NB4 (cell line): ENCODE measurements around the gene SLC6A18.
"Not testable (repeated sequence)": the region's sequence is repeated elsewhere in the genome, so short reads cannot be mapped to it uniquely, and the experiment has no call there.

Experiments
- DNase-seq: peaks from one replicate; pipeline ENCODE4 v3.0.0; 2010; ENCODE audit warnings: low read depth
- H3K4me3 ChIP-seq: one replicate; pipeline ENCODE4 v1.5.1; 2011; ENCODE audit warnings: mild to moderate bottlenecking, low read depth, low read length, moderate library complexity
- MYC ChIP-seq: IDR thresholded peaks from 2 replicates; pipeline ENCODE4 v1.6.1; 2011; ENCODE audit warnings: low read depth, low read length
- POLR2A ChIP-seq: IDR thresholded peaks from 2 replicates; pipeline ENCODE4 v1.6.1; 2011; ENCODE audit warnings: mild to moderate bottlenecking; ENCODE audit not compliant: insufficient read length; ENCODE audit errors: extremely low read depth
- TF ChIP-seq, protein P1 (sequence below): IDR thresholded peaks from 2 replicates; pipeline ENCODE4 v1.6.1; 2011; ENCODE audit warnings: low read depth, low read length
- TF ChIP-seq, protein P2 (sequence below): IDR thresholded peaks from one replicate; pipeline ENCODE4 v1.5.1; 2012; ENCODE audit warnings: low read depth, low read length

The SLC6A18 gene

DNA sequence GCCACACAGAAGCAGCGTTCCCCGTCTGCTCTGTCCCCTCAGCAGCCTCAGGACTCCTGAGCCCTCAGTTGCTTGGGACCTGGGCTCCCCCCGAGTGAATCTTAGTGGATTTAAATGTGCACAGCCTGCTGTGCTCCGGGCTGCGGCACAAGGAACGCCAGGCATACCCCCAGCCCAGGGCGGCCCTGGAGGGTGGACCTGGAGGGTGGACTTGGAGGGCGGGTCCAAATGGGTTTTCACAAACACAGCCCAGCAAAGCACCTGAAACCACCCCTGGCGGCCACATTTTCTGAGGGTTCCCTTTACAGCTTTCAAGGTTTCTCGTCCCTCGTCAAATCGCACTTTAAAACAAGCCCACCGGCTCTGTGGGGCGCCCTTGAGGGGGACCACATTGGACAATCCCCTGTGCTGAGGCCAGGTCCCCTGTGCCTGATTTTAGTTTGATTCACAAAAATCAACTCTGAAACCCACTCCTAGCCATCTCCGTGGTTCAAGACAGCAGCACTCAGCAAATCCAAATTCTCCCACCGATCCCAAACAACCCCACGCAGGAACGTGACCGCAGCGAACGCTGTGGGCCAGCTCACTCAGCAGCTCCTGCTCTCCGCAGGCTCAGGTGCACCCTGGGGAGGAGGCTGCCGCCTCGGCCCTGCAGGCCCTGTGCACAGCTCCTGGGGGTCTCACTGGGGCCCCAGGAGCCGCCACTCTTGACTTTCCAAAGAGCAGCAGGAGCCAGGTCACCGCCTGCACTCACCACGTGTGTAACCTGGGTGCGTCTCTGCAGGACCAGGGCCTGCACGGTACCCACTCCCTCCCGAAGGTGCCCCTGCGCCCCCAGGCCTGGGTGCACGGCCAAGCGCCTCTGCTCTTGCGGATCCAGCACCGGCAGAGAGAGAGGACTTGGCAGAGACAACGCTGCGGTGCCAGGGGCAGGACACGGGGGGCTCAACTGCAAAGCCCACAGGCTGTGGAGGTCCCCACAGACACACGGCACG, 40.6 kb downstream of the SLC6A18 start:
- TF ChIP-seq, protein P1, sequence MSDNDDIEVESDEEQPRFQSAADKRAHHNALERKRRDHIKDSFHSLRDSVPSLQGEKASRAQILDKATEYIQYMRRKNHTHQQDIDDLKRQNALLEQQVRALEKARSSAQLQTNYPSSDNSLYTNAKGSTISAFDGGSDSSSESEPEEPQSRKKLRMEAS: no peak
- no peak for TF ChIP-seq POLR2A
- H3K4me3 ChIP-seq: no peak overlapping the region
- DNase-seq: no peak

DNA sequence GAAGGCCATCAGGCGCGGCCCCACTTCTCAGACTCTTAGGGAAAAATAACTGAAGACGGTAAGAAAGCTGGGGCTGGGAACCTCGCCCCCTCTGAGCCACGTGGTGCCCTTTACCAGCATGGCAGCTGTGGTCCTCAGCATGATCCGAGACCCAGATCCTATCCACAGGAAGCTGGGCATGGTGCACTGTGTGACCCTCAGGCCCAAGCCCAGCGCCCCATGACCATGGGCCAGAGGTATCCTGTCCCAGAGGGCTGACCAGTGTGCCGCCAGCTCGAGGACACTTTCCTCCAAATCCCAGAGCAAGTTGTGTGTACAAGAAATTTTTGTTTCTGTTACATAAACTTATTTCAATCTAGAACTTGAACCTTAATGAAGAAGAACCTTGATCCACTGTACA, 41.6 kb downstream of the SLC6A18 start:
- TF ChIP-seq POLR2A: no peak
- TF ChIP-seq, protein P2, sequence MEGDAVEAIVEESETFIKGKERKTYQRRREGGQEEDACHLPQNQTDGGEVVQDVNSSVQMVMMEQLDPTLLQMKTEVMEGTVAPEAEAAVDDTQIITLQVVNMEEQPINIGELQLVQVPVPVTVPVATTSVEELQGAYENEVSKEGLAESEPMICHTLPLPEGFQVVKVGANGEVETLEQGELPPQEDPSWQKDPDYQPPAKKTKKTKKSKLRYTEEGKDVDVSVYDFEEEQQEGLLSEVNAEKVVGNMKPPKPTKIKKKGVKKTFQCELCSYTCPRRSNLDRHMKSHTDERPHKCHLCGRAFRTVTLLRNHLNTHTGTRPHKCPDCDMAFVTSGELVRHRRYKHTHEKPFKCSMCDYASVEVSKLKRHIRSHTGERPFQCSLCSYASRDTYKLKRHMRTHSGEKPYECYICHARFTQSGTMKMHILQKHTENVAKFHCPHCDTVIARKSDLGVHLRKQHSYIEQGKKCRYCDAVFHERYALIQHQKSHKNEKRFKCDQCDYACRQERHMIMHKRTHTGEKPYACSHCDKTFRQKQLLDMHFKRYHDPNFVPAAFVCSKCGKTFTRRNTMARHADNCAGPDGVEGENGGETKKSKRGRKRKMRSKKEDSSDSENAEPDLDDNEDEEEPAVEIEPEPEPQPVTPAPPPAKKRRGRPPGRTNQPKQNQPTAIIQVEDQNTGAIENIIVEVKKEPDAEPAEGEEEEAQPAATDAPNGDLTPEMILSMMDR: no peak
- TF ChIP-seq MYC: no peak
- TF ChIP-seq, protein P1: no peak
- H3K4me3 ChIP-seq: no peak overlapping the region
- DNase-seq: no peak

DNA sequence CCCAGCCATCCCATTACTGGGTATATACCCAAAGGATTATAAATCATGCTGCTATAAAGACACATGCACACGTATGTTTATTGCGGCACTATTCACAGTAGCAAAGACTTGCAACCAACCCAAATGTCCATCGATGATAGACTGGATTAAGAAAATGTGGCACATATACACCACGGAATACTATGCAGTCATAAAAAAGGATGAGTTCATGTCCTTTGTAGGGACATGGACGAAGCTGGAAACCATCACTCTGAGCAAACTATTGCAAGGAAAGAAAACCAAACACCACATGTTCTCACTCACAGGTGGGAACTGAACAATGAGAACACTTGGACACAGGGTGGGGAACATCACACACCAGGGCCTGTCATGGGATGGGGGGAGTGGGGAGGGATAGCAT, 42.3 kb downstream of the SLC6A18 start:
- H3K4me3 ChIP-seq, DNase-seq: not testable (repeated sequence)

DNA sequence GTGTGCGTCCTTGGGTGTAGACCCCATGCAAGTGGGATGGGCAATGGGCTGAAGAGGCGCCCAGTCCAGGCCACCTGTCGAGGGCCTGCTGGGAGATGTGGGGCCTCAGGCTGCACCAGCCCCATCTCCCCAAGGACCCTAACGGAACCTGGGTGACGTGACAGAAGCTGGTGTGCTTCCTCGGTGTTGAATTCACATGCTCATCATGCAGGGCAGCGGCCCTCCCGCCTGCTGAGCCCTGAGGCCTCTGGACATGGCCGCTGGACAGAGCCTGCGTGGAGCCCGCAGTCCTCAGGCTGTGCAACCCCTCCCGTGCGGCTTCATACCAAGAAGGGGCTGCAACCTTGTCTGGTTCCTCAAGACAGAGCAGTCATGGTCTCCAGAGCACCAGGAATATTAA, 42.9 kb downstream of the SLC6A18 start:
- no peak for DNase-seq
- TF ChIP-seq, protein P1: no peak
- no peak overlapping the region for H3K4me3 ChIP-seq

DNA sequence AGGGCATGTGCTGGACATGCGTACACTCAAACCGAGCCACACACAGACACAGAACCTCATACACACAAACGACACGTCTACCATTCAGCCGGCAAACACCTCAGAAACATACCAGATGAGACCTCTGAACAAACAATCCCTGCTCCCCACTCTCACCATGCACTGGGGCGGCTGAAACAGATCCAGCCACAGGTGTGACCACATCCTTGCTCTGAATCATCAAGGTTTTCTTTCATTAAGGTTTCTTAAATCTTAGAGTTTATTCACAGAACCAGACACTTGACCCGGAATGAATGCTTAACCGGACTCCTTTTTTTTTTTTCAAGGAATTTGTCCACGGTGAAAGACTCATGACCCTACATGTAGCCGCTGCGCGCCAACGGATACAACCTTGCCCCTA, 43.5 kb downstream of the SLC6A18 start:
- no peak for DNase-seq
- H3K4me3 ChIP-seq: no peak overlapping the region
- TF ChIP-seq, protein P2: no peak
- TF ChIP-seq POLR2A: no peak
- TF ChIP-seq, protein P1: no peak
- no peak for TF ChIP-seq MYC

DNA sequence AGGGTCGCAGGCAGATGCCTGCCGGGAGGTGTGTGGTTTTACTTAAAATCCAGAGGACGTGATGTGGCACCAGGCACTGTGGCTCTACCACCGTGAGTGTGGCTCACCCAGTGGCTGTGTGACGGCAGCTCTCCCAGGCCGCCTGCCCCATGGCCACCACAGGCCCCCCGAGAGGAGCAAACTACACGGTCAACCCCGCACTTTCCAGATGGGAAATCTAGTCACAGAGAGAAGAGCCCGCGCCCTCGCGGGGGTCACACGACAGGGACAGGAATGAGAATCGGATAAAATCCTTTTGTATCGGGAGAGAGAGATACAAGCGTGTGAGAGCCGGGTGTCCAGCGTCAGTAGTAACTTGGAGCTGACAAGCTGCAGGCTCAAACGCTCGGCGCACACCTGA, 45.2 kb downstream of the SLC6A18 start:
- no peak overlapping the region for H3K4me3 ChIP-seq
- DNase-seq: no peak
- TF ChIP-seq POLR2A (no peak), MYC (no peak)
- TF ChIP-seq, protein P1: no peak
- TF ChIP-seq, protein P2: no peak

DNA sequence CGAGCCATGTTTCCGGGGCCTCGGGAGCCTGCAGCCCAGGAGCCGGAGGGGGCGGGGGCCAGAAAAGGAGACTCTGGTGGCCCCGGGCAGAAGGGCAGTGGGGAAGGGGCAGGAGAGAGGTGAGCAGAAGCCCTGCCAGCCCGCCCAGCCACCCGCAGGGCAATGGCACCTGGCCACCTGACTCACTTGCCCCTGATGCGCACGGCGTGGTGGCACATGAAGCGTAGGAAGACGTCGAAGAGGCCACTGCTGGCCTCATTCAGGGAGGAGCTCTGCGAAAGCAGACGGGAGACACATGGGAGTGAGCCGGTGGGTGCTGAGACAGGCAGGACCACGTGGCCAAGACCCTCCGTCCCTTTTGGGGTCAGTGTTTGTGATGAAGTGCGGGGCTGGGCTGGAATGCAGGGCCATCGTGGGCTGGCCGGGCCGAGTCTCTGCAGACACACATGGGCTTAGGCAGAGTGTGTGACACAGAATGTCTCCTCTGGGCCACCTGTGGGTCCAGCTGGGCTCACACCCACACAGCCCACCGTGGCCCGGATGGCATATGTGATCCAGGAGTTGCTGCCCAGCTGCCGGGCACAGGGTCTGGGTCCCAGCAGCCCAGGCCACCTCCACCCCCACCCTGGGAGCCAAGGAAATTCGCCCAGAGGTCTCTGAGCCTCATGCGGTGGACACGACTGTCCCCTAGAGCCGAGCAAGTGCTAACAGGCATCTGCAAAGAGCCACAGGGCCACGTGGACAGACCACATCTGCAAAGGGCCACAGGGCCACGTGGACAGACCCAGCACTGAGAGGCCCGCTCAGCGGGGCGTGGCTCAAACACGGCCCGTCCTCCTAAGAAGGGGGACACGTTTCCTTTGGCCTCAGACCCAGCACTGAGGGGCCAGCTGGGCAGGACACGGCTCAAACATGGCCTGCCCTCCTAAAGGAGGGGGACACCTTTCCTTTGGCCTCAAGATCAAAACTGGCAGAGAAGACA, 46.0 kb downstream of the SLC6A18 start:
- H3K4me3 ChIP-seq: no peak overlapping the region
- TF ChIP-seq POLR2A (no peak), MYC (no peak)
- TF ChIP-seq, protein P1: no peak
- TF ChIP-seq, protein P2: no peak
- no peak for DNase-seq
